Ascending aorta (tissue), 2 donors: Measurements from ENCODE around the gene RASL10A. TPM values are rescaled to one million over a fixed set of nuclear protein-coding genes. Genes with fewer than 3 reads are reported as not detected.

Experiments used
- DNase-seq, 2 donors: peaks; one replicate each; pipeline ENCODE4 v3.0.0-alpha.2; 2019; ENCODE audit warnings: low spot score in 2 of 2
- H3K27ac ChIP-seq, 2 donors: fragments of 200-600 bp; sonication (generic); one replicate each; pipeline ENCODE4 v1.5.1; 2016 to 2017; ENCODE audit warnings: mild to moderate bottlenecking in 1 of 2
- H3K27me3 ChIP-seq: fragments of 200-600 bp; sonication (generic); one replicate; pipeline ENCODE4 v1.5.1; 2017
- H3K36me3 ChIP-seq, 2 donors: fragments of 200-600 bp; sonication (generic); one replicate each; pipeline ENCODE4 v1.5.1; 2016
- H3K4me1 ChIP-seq, 2 donors: fragments of 200-600 bp; sonication (generic); one replicate each; pipeline ENCODE4 v1.5.1; 2016 to 2017; ENCODE audit warnings: mild to moderate bottlenecking in 1 of 2
- H3K4me3 ChIP-seq, 2 donors: fragments of 200-600 bp; sonication (generic); one replicate each; pipeline ENCODE4 v1.5.1; 2016 to 2017; ENCODE audit warnings: mild to moderate bottlenecking in 1 of 2
- H3K9me3 ChIP-seq, 2 donors: fragments of 200-600 bp; sonication (generic); one replicate each; pipeline ENCODE4 v1.5.1; 2016
- intact Hi-C: fragments of 100-400 bp; cut with DNase I; formaldehyde crosslinking; loops from one replicate; pipeline ENCODE4 v1.15.1; 2023
- total RNA-seq: library from RNA; depleted of rRNA; stranded (reverse); fragments of >200 nt; gene quantifications from one replicate; pipeline ENCODE4 v1.1.0, GENCODE V29; 2016
- TF ChIP-seq, protein P1 (sequence below), 3 experiments: fragments of 200-600 bp in 2 of 3; fragments of 450-650 bp in 1 of 3; sonication (generic) in 2 of 3; IDR thresholded peaks; one replicate each; pipeline ENCODE4 v1.5.1; 2016 to 2019; ENCODE audit warnings: antibody characterized with exemption in 3 of 3, mild to moderate bottlenecking in 1 of 3, moderate library complexity in 1 of 3

The RASL10A gene
- total RNA-seq, 1 donor from 2014 or later: not detected

DNA sequence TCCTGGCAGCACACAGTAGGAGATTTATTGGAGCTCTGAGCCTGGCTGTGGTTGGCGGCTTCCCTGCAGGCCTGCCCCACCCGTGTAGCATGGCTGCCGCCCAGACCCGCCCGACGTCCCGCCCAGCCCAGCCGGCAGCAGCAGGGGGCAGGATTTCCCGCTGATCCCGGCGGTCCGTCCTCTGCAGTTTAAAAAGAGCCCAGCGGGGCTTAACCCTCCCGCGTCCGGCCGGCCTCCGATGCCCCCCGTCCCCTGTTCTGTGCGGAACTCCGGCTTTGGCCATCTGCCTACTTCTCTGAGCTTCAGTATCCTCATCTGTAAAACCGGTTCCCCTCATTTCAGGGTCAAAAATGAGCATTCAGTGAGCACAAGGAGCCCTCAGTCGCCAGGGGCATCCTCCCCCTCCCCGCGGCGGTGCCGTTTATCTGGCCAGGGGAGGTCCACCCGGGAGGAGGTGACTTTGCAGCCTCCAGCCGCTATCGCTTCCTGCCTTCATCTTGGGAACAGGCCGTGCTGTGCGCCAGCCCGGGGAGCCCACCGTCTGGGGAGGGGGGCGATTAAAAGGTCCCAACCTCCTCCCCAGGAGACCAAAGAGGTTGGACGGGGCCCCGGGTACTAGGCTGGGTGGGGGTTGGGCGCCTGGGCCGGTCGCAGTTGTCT, 9.2 kb downstream of the RASL10A start, which contains the start of gene GAS2L1:
GAS2L1 (plus strand) TSS at position 476 of the 660 bp plus-strand sequence. CDS start 1,456 bp downstream, outside the sequence.
- Histone ChIP-seq H3K9me3 (no peaks in the 10 kb centered on the region), H3K27me3 (no peaks in the 10 kb centered on the region), H3K4me1 (peaks cover 26 to 48% of the 10 kb centered on the region in 2 donors), H3K36me3 (no peaks in the 10 kb centered on the region), H3K4me3 (peak within 1 kb of the TSS; percentile 80 to 99), H3K27ac (peak within 1 kb of the TSS; percentile 83 to 87)
- DNase-seq: peak in 1 of 2 donors; percentile 90
- intact Hi-C loops: loop anchor here (1.0 kb wide), 1 partner anchor 39 kb away; the partner anchor contains the start of gene RHBDD3
- TF ChIP-seq, protein P1, sequence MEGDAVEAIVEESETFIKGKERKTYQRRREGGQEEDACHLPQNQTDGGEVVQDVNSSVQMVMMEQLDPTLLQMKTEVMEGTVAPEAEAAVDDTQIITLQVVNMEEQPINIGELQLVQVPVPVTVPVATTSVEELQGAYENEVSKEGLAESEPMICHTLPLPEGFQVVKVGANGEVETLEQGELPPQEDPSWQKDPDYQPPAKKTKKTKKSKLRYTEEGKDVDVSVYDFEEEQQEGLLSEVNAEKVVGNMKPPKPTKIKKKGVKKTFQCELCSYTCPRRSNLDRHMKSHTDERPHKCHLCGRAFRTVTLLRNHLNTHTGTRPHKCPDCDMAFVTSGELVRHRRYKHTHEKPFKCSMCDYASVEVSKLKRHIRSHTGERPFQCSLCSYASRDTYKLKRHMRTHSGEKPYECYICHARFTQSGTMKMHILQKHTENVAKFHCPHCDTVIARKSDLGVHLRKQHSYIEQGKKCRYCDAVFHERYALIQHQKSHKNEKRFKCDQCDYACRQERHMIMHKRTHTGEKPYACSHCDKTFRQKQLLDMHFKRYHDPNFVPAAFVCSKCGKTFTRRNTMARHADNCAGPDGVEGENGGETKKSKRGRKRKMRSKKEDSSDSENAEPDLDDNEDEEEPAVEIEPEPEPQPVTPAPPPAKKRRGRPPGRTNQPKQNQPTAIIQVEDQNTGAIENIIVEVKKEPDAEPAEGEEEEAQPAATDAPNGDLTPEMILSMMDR (IDR thresholded peaks at IDR 0.05): peak; percentile 69 to 77 (median 74)

- peaks cover 26 to 47% of the 10 kb centered on the region in 2 donors for H3K4me1 ChIP-seq
- peaks cover 2 to 5% of the 10 kb centered on the region in 2 donors for H3K36me3 ChIP-seq
- H3K27me3 ChIP-seq: no peaks in the 10 kb centered on the region
- TF ChIP-seq, protein P1 (IDR thresholded peaks at IDR 0.05): no peak
- H3K4me3 ChIP-seq: peak overlapping the region in 1 of 2 donors; percentile 80
- no peak for DNase-seq
- H3K27ac ChIP-seq: peak overlapping the region in 1 of 2 donors; percentile 83
- no peaks in the 10 kb centered on the region for H3K9me3 ChIP-seq
- intact Hi-C loops: loop anchor here (1.0 kb wide), 1 partner anchor 39 kb away; the partner anchor contains the start of gene RHBDD3
Observed at GRCh38 chr22:29305836-29306174, 9.7 kb downstream of the RASL10A start.

- peak overlapping the region; percentile 4 to 67 for H3K27ac ChIP-seq
- DNase-seq: no peak
- intact Hi-C loops: no loop called here
- H3K4me1 ChIP-seq: peaks cover under 1 to 20% of the 10 kb centered on the region in 2 donors
- no peaks in the 10 kb centered on the region for H3K9me3 ChIP-seq
- peaks cover 31 to 32% of the 10 kb centered on the region in 2 donors for H3K36me3 ChIP-seq
- H3K4me3 ChIP-seq: no peak overlapping the region
- TF ChIP-seq, protein P1 (IDR thresholded peaks at IDR 0.05): no peak
- H3K27me3 ChIP-seq: no peaks in the 10 kb centered on the region
Observed at GRCh38 chr22:29302681-29303465, 12.6 kb downstream of the RASL10A start.

DNA sequence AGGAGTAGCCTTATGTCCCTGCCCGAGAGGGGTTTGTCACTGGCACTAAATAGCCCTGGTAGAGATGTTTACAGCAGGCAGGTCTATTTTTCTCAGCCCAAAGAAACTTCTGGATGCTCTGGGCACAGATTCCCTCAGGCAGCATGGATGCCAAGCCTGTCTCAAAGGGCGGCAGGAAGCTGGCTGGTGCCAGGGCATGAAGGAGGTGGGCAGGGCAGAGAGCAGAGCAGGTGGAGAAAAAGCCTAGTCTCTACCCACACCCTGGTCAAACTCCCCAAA, 13.2 kb downstream of the RASL10A start:
- Histone ChIP-seq H3K4me1 (peaks cover 0 to 15% of the 10 kb centered on the region in 2 donors), H3K36me3 (peaks cover 36 to 37% of the 10 kb centered on the region in 2 donors), H3K27ac (peak overlapping the region; percentile 4 to 67), H3K4me3 (no peak overlapping the region), H3K9me3 (no peaks in the 10 kb centered on the region), H3K27me3 (no peaks in the 10 kb centered on the region)
- intact Hi-C loops: no loop called here
- TF ChIP-seq, protein P1 (IDR thresholded peaks at IDR 0.05): no peak
- DNase-seq: no peak

GRCh38 chr22:29301716-29302401, 13.6 kb downstream of the RASL10A start:
- intact Hi-C loops: no loop called here
- no peaks in the 10 kb centered on the region for H3K9me3 ChIP-seq
- peaks cover 41 to 42% of the 10 kb centered on the region in 2 donors for H3K36me3 ChIP-seq
- DNase-seq: no peak
- no peak overlapping the region for H3K4me3 ChIP-seq
- TF ChIP-seq, protein P1 (IDR thresholded peaks at IDR 0.05): no peak
- no peaks in the 10 kb centered on the region for H3K27me3 ChIP-seq
- peak overlapping the region; percentile 4 to 67 for H3K27ac ChIP-seq
- H3K4me1 ChIP-seq: peaks cover 0 to 13% of the 10 kb centered on the region in 2 donors
